HUES48 (cell line): ENCODE data around the gene HIKESHI.

Source experiments
- H3K27ac ChIP-seq: one replicate; pipeline ENCODE4 v1.7.0; 2013; ENCODE audit warnings: low read depth, low read length, inconsistent platforms
- H3K27me3 ChIP-seq: 2 replicates; pipeline ENCODE4 v1.6.1; 2013; ENCODE audit warnings: mild to moderate bottlenecking, low read length; ENCODE audit not compliant: control insufficient read depth, insufficient read depth
- H3K36me3 ChIP-seq: 2 replicates; pipeline ENCODE4 v1.6.1; 2013; ENCODE audit warnings: low read length; ENCODE audit not compliant: control insufficient read depth, insufficient read depth
- H3K4me1 ChIP-seq: 2 replicates; pipeline ENCODE4 v1.6.1; 2013; ENCODE audit warnings: mild to moderate bottlenecking, low read length; ENCODE audit not compliant: control insufficient read depth, insufficient read depth
- H3K4me3 ChIP-seq: 2 replicates; pipeline ENCODE4 v1.5.1; 2013; ENCODE audit warnings: mild to moderate bottlenecking, low read depth, low read length
- H3K9ac ChIP-seq: 2 replicates; pipeline ENCODE4 v1.6.1; 2013; ENCODE audit warnings: mild to moderate bottlenecking, low read depth, low read length, moderate library complexity
- H3K9me3 ChIP-seq: 2 replicates; pipeline ENCODE4 v1.6.1; 2013; ENCODE audit warnings: low read length; ENCODE audit not compliant: control insufficient read depth, insufficient read depth

Gene HIKESHI, protein sequence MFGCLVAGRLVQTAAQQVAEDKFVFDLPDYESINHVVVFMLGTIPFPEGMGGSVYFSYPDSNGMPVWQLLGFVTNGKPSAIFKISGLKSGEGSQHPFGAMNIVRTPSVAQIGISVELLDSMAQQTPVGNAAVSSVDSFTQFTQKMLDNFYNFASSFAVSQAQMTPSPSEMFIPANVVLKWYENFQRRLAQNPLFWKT

DNA sequence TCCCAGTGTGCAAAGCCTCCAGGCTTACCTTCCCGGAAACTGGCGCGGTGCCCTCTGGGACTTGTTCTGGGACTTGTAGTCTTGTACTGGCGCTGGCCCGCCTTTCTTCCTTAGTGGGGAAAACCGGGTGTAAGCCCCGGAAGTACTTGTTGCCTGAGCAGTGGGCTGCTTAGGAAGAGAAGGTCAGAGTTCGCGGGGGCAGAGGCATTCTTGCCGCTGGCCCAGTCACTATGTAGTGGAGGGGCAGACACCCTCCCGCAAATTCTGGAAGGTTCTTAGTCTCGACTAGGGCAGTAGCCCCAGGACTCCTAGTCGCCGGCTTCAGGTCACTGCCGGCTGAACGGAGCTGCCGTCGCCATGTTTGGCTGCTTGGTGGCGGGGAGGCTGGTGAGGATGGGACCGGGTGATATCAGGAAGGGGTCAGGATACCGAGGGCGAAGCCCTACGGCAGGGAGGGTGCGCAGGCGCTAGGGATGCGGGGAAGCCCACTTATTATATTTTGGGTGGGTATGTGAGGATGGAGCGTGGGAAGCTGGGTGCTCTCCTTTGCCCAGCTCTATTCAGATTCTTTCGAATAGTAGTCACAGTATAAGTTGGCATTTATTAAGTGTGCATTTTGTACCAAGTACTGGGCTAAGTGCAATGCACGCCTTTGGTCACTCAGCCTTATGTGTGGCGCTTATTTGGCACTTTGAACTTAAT is at the start of gene HIKESHI:
HIKESHI (plus strand) TSS at position 149 of the 702 bp plus-strand sequence; CDS start at position 358, 209 bp downstream.
- H3K4me1 ChIP-seq = 0 out of 2 replicates have a peak, but pooled peaks cover 6% of the 10 kb centered on the region
- H3K4me3 ChIP-seq = peak within 1 kb of the TSS; percentile 82
- H3K9me3 ChIP-seq = no peaks in the 10 kb centered on the region
- peaks cover 7% of the 10 kb centered on the region; the same call in 1 of the 2 replicates for H3K36me3 ChIP-seq
- peak within 1 kb of the TSS; percentile 92 for H3K27ac ChIP-seq
- H3K9ac ChIP-seq = peak within 1 kb of the TSS; percentile 91
- H3K27me3 ChIP-seq = no peaks in the 10 kb centered on the region

DNA sequence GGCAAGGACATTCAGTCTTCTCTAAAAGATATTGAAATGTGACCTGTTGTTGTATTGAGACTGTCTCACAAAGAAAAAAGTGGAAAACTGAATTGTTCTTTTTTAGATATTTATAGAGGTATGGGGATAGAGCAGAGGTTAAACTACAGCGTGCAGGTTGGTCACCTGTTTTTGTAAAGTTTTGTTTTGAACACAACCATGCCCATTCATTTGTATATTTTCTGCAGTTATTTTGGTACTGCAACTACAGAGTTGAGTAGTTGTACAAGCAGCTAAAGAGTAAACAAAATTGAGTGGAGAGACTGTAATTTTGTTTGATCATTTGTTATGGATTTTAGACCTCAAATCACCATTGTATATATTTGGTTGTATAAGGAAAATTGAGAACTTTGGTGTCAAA is 46.1 kb upstream of the HIKESHI start:
- Histone ChIP-seq H3K4me1 (no peaks in the 10 kb centered on the region; the same call in 1 of the 2 replicates), H3K36me3 (peaks cover 48% of the 10 kb centered on the region), H3K9me3 (no peaks in the 10 kb centered on the region), H3K9ac (no peak overlapping the region), H3K4me3 (no peak overlapping the region), H3K27me3 (no peaks in the 10 kb centered on the region), H3K27ac (no peak overlapping the region)

DNA sequence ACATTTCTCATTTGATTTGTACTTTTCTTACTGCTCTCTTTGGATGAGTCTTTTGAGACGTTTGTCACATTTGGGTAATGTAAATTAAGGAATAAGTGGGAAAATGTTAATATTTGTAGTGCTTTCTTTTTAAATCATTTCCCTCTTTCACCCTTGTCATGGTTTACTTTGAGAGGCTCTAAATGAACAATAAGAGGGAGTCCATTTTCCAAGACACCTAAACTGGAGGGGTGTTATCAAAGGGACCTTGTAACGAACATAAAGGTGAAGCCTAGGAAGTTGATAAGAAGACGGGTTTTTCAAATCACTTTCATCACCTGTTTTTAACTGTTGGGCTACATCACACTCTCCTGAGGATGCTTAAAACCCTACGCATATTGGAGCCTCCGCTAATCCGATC is 45.4 kb upstream of the HIKESHI start:
- no peaks in the 10 kb centered on the region; the same call in 1 of the 2 replicates for H3K4me1 ChIP-seq
- peaks cover 53% of the 10 kb centered on the region for H3K36me3 ChIP-seq
- H3K9me3 ChIP-seq = no peaks in the 10 kb centered on the region
- H3K4me3 ChIP-seq = no peak overlapping the region
- H3K27ac ChIP-seq = no peak overlapping the region
- H3K9ac ChIP-seq = no peak overlapping the region
- no peaks in the 10 kb centered on the region for H3K27me3 ChIP-seq

DNA sequence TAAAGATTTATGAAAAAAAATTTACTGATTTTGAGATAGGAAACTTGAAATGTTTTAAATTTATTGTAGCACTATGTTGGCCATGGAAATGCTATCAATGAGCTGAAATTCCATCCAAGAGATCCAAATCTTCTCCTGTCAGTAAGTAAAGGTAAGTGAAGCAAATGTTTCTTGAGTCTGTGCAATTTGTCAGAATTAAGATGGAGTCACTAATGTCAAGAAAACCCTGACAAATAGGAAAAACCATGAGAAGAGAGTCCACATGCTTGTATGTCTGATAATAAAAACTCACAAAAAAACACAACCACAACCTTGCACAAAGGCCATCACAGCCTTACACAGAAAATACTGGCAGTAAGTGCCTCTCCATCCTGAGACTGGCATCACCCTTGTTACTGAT is 44.6 kb upstream of the HIKESHI start:
- Histone ChIP-seq H3K9me3 (no peaks in the 10 kb centered on the region), H3K4me3 (no peak overlapping the region), H3K36me3 (peaks cover 52% of the 10 kb centered on the region), H3K9ac (no peak overlapping the region), H3K4me1 (no peaks in the 10 kb centered on the region; the same call in 1 of the 2 replicates), H3K27ac (no peak overlapping the region), H3K27me3 (no peaks in the 10 kb centered on the region)

DNA sequence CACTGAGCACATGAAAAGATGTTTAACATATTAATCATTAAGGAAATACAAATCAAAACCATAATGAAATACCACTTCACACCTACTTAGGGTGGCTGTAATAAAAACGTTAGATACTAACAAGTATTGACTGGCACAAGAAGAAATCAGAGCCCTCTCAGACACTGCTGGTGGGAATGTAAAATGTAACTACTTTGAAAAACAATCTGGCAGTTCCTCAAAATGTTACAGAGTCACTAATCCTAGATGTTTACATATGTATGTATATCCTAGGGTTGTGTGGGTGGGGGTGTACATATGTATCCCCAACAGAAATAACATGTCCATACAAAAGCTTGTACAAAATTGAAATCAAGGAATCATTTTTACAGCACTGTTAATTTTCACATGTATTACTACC is 42.3 kb upstream of the HIKESHI start:
- Histone ChIP-seq H3K36me3 (peaks cover 72% of the 10 kb centered on the region), H3K27ac (no peak overlapping the region), H3K9ac (no peak overlapping the region), H3K9me3 (no peaks in the 10 kb centered on the region), H3K4me3 (no peak overlapping the region), H3K4me1 (no peaks in the 10 kb centered on the region; the same call in 1 of the 2 replicates), H3K27me3 (no peaks in the 10 kb centered on the region)

DNA sequence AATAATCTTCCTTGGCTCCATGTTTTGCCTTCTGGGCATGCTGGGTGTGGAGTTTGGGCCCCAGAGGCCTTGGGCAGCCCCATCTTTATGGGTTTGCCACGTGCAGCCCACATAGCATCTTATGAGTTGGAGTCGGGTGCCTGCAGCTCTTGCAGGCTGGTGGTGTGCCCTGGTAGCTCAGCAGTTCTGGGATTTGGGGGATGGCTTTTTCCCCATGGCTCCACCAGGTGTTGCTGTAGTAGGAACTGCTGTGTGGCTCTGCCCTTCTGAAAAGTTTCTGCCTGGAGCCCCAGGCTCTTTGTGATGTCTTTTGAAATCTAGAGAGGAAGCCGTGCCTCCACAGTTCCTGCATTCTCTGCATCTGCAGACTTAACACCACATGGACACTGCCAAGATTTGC is 40.7 kb upstream of the HIKESHI start:
- Histone ChIP-seq H3K4me1 (peaks cover 3% of the 10 kb centered on the region; the same call in 1 of the 2 replicates), H3K27me3 (no peaks in the 10 kb centered on the region), H3K36me3 (peaks cover 69% of the 10 kb centered on the region), H3K27ac (no peak overlapping the region), H3K9me3 (no peaks in the 10 kb centered on the region), H3K9ac (no peak overlapping the region), H3K4me3 (no peak overlapping the region)

DNA sequence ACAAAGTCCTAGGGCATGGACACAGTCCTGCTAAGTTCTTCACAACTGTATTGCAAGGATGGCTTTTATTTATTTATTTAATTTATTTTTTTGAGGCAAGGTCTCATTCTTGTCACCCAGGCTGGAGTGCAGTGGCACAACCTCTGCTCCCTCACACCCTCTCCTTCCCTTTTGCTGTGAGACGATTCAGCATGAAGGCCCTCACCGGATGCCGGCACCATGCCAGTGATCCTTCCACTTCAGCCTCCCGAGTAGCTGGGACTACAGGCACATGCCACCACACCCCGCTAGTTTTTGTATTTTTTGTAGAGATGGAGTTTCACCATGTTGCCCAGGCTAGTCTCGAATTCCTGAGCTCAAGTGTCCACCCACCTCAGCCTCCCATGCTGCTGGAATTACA is 39.7 kb upstream of the HIKESHI start:
- no peaks in the 10 kb centered on the region for H3K9me3 ChIP-seq
- H3K36me3 ChIP-seq = peaks cover 62% of the 10 kb centered on the region
- no peak overlapping the region for H3K4me3 ChIP-seq
- H3K27me3 ChIP-seq = no peaks in the 10 kb centered on the region
- peaks cover 5% of the 10 kb centered on the region; the same call in 1 of the 2 replicates for H3K4me1 ChIP-seq
- no peak overlapping the region for H3K9ac ChIP-seq
- no peak overlapping the region for H3K27ac ChIP-seq

DNA sequence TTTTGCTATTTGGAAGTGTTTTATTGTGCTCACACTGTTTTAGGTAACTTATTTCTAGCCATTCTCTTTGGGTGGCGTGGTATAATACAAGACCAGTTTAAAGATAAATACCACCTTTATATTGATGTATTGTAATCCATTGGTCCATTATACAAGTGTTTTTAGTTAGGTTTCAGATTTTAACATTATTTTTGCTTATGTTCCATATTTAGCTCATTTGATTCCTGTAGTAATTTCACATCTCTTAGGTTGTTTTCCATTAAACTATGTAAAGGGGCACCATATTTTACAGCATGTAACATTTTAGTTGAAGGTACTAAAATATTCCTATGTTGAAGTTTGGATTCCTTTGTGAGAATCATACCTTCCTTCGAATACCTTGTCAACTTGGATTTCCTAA is 37.4 kb upstream of the HIKESHI start:
- Histone ChIP-seq H3K4me1 (peaks cover 5% of the 10 kb centered on the region; the same call in 1 of the 2 replicates), H3K9ac (no peak overlapping the region), H3K27me3 (no peaks in the 10 kb centered on the region), H3K27ac (no peak overlapping the region), H3K4me3 (no peak overlapping the region), H3K36me3 (peaks cover 67% of the 10 kb centered on the region), H3K9me3 (no peaks in the 10 kb centered on the region)

DNA sequence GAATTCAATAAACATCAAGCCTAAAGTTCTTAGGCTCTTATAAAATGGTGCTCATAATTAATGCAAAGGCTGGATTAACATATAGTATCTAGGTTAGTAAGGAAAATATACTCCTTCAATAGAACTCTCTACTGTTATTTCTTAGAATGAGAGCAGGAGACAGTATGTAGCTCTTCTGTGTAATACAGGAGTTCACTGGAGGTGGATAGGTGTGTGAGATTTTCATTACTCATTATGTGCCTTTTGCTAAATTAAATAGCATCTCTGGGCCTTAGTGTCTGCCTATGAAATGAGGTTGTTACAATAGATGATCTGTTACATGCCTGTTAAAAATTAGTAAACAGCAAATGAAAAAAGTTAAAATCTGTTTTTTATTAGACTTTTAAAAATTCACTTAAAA is 36.8 kb upstream of the HIKESHI start:
- Histone ChIP-seq H3K36me3 (peaks cover 67% of the 10 kb centered on the region), H3K9ac (no peak overlapping the region), H3K9me3 (no peaks in the 10 kb centered on the region), H3K4me1 (peaks cover 5% of the 10 kb centered on the region; the same call in 1 of the 2 replicates), H3K4me3 (no peak overlapping the region), H3K27ac (no peak overlapping the region), H3K27me3 (no peaks in the 10 kb centered on the region)

DNA sequence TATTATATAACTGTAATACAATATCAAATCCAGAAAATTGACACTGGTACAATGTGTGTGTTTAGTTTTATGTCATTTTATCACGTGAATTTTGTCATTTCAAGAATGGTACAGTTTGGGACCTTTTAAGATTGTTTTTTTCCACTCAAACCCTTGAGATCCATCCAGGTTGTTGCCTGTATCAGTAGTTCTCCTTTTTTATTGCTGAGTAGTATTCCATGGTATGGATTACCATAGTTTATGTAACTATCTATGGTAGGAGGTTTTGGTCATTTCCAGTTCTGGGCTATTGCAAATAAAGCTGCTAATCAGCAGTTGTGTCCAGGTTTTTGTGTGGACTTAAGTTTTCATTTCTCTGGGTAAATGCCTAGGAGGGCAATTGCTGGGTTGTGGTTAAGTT is 32.4 kb upstream of the HIKESHI start:
- no peak overlapping the region for H3K27ac ChIP-seq
- H3K27me3 ChIP-seq = no peaks in the 10 kb centered on the region
- H3K9ac ChIP-seq = no peak overlapping the region
- peaks cover 8% of the 10 kb centered on the region; the same call in 1 of the 2 replicates for H3K4me1 ChIP-seq
- H3K4me3 ChIP-seq = no peak overlapping the region
- H3K36me3 ChIP-seq = peaks cover 30% of the 10 kb centered on the region
- no peaks in the 10 kb centered on the region for H3K9me3 ChIP-seq

DNA sequence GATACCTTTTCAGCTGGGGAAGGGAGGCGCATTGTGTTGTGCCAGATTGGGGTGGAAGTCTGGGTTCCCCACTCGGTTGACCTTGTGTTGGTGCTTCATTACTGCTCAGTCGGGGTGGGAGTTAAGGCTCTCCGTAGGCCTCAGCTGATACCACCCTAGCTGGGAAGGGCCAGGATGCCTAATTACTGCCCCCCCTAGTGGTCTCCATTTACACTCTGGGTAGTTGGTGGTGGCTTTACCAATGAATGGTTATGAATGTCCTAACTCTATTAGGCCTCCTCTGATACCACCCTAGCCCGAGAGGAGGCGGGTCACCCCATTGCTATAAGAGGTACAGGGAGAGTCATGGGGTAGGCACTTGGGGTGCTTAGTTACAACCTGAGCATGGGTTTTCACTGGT is 27.5 kb upstream of the HIKESHI start:
- Histone ChIP-seq H3K27ac (no peak overlapping the region), H3K27me3 (no peaks in the 10 kb centered on the region), H3K36me3 (peaks cover 32% of the 10 kb centered on the region), H3K4me1 (peaks cover 3% of the 10 kb centered on the region; the same call in 1 of the 2 replicates), H3K9me3 (no peaks in the 10 kb centered on the region), H3K4me3 (no peak overlapping the region), H3K9ac (no peak overlapping the region)
